H9 (cell line): ENCODE data around the gene IFRD2. TPM values are rescaled to one million over a fixed set of nuclear protein-coding genes. Genes with fewer than 3 reads are reported as not detected.
A peak's percentile ranks its signal among the peaks of the same experiment; 100 is the strongest.

ENCODE experiments used
- DNase-seq: peaks from one replicate; pipeline ENCODE4 v3.0.0-alpha.2; 2017
- H2AFZ ChIP-seq: one replicate; pipeline ENCODE4 v1.6.1; 2013; ENCODE audit warnings: mild to moderate bottlenecking, low read length, control low read depth, moderate library complexity
- H2AK5ac ChIP-seq: 2 replicates; pipeline ENCODE4 v1.6.1; 2013; ENCODE audit warnings: low read length, control low read depth, mixed read lengths; ENCODE audit not compliant: insufficient read length
- H2BK120ac ChIP-seq: one replicate; pipeline ENCODE4 v1.6.1; 2013; ENCODE audit warnings: low read depth, mild to moderate bottlenecking, low read length, control low read depth, inconsistent platforms; ENCODE audit not compliant: poor library complexity, severe bottlenecking
- H2BK12ac ChIP-seq: 2 replicates; pipeline ENCODE4 v1.6.1; 2013; ENCODE audit warnings: low read length, control low read depth, mixed read lengths, low read depth; ENCODE audit not compliant: insufficient read length
- H2BK15ac ChIP-seq: 2 replicates; pipeline ENCODE4 v1.6.1; 2013; ENCODE audit warnings: low read depth, low read length, control low read depth
- H2BK20ac ChIP-seq: one replicate; pipeline ENCODE4 v1.6.1; 2013; ENCODE audit warnings: low read depth, mild to moderate bottlenecking, low read length, control low read depth, inconsistent platforms; ENCODE audit not compliant: poor library complexity, severe bottlenecking
- H2BK5ac ChIP-seq: 2 replicates; pipeline ENCODE4 v1.6.1; 2013; ENCODE audit warnings: low read length, control low read depth, mixed read lengths; ENCODE audit not compliant: insufficient read length
- H3K14ac ChIP-seq: 2 replicates; pipeline ENCODE4 v1.6.1; 2013; ENCODE audit warnings: low read length, control low read depth; ENCODE audit not compliant: insufficient read depth
- H3K18ac ChIP-seq: 2 replicates; pipeline ENCODE4 v1.6.1; 2013; ENCODE audit warnings: low read depth, mild to moderate bottlenecking, mixed read lengths, low read length, control low read depth; ENCODE audit not compliant: insufficient read length
- H3K23ac ChIP-seq: 2 replicates; pipeline ENCODE4 v1.6.1; 2013; ENCODE audit warnings: low read length, control low read depth, mixed read lengths, low read depth; ENCODE audit not compliant: insufficient read length
- H3K23me2 ChIP-seq: 2 replicates; pipeline ENCODE4 v1.6.1; 2013; ENCODE audit warnings: low read depth, mild to moderate bottlenecking, mixed read lengths, low read length, control low read depth; ENCODE audit not compliant: insufficient read length, poor library complexity, severe bottlenecking
- H3K27ac ChIP-seq: 2 replicates; pipeline ENCODE4 v1.5.1; 2013; ENCODE audit warnings: low read length, control low read depth, mixed read lengths, low read depth; ENCODE audit not compliant: insufficient read length
- H3K27me3 ChIP-seq: 2 replicates; pipeline ENCODE4 v1.6.1; 2013; ENCODE audit warnings: low read length, control low read depth, inconsistent platforms; ENCODE audit not compliant: insufficient read depth
- H3K4ac ChIP-seq: 2 replicates; pipeline ENCODE4 v1.6.1; 2013; ENCODE audit warnings: low read depth, mild to moderate bottlenecking, control low read depth, inconsistent platforms, low read length, moderate library complexity
- H3K4me1 ChIP-seq: 2 replicates; pipeline ENCODE4 v1.6.1; 2013; ENCODE audit warnings: low read length, control low read depth, inconsistent platforms; ENCODE audit not compliant: insufficient read depth
- H3K4me2 ChIP-seq: 2 replicates; pipeline ENCODE4 v1.6.1; 2013; ENCODE audit warnings: low read length, control low read depth, mixed read lengths; ENCODE audit not compliant: insufficient read length, insufficient read depth
- H3K56ac ChIP-seq: 2 replicates; pipeline ENCODE4 v1.6.1; 2013; ENCODE audit warnings: low read depth, mild to moderate bottlenecking, mixed read lengths, low read length, control low read depth; ENCODE audit not compliant: insufficient read length
- H3K79me1 ChIP-seq: 2 replicates; pipeline ENCODE4 v1.6.1; 2013; ENCODE audit warnings: low read depth, mild to moderate bottlenecking, moderate library complexity, low read length, control low read depth, inconsistent platforms; ENCODE audit not compliant: insufficient read depth, poor library complexity, severe bottlenecking
- H3K79me2 ChIP-seq: 2 replicates; pipeline ENCODE4 v1.6.1; 2013; ENCODE audit warnings: low read length, control low read depth, inconsistent platforms; ENCODE audit not compliant: insufficient read depth
- H3K9ac ChIP-seq: 2 replicates; pipeline ENCODE4 v1.6.1; 2013; ENCODE audit warnings: low read length, control low read depth, mixed read lengths; ENCODE audit not compliant: insufficient read length; ENCODE audit errors: extremely low read depth
- H3K9me3 ChIP-seq: one replicate; pipeline ENCODE4 v1.6.1; 2013; ENCODE audit warnings: low read depth, low read length, inconsistent platforms; ENCODE audit not compliant: control insufficient read depth
- H3T11ph ChIP-seq: one replicate; pipeline ENCODE4 v1.6.1; 2013; ENCODE audit warnings: mild to moderate bottlenecking, low read length, control low read depth, inconsistent platforms
- H4K20me1 ChIP-seq: one replicate; pipeline ENCODE4 v1.6.1; 2013; ENCODE audit not compliant: control insufficient read depth, insufficient read length, insufficient read depth
- H4K5ac ChIP-seq: 2 replicates; pipeline ENCODE4 v1.6.1; 2013; ENCODE audit warnings: low read depth, mild to moderate bottlenecking, mixed read lengths, low read length, control low read depth; ENCODE audit not compliant: insufficient read length
- H4K8ac ChIP-seq: replicated peaks from 2 replicates; pipeline ENCODE4 v1.6.1; 2013; ENCODE audit warnings: low read length, control low read depth, mixed read lengths, low read depth; ENCODE audit not compliant: insufficient read length
- H4K91ac ChIP-seq: 2 replicates; pipeline ENCODE4 v1.6.1; 2013; ENCODE audit warnings: low read depth, mild to moderate bottlenecking, moderate library complexity, mixed read lengths, low read length, control low read depth; ENCODE audit not compliant: insufficient read length
- H3K27ac Mint-ChIP-seq, 3 experiments: 2 replicates in 2 of 3; 3 replicates in 1 of 3; pipeline ENCODE4 v1.8.0; 2020 to 2021; ENCODE audit warnings: mixed read lengths in 3 of 3, mild to moderate bottlenecking in 1 of 3, moderate library complexity in 1 of 3
- H3K27me3 Mint-ChIP-seq: 2 replicates; pipeline ENCODE4 v1.8.0; 2021; ENCODE audit warnings: low read depth, mild to moderate bottlenecking, moderate library complexity, mixed read lengths
- H3K36me3 Mint-ChIP-seq, 3 experiments: 2 replicates in 2 of 3; 3 replicates in 1 of 3; pipeline ENCODE4 v1.8.0; 2020 to 2021; ENCODE audit warnings: low read depth in 3 of 3, mixed read lengths in 3 of 3; ENCODE audit not compliant: insufficient read depth in 1 of 3
- H3K4me1 Mint-ChIP-seq, 2 experiments: 2 replicates each; pipeline ENCODE4 v1.8.0; 2020; ENCODE audit warnings: mixed read lengths in 2 of 2
- H3K4me3 Mint-ChIP-seq, 2 experiments: 2 replicates in 1 of 2; 3 replicates in 1 of 2; pipeline ENCODE4 v1.8.0; 2020 to 2021; ENCODE audit warnings: mild to moderate bottlenecking in 2 of 2, mixed read lengths in 2 of 2, moderate library complexity in 1 of 2
- H3K9me3 Mint-ChIP-seq, 2 experiments: 2 replicates in 1 of 2; 3 replicates in 1 of 2; pipeline ENCODE4 v1.8.0; 2020; ENCODE audit warnings: mild to moderate bottlenecking in 2 of 2, mixed read lengths in 2 of 2, moderate library complexity in 1 of 2
- WGBS: extraction: QIAGEN DNeasy Blood & Tissue Kit; methylation state at CpG from one replicate; pipeline ENCODE4 v1.1.7; 2013; ENCODE audit warnings: missing lambda C conversion rate, low lambda C conversion rate, mixed read lengths; ENCODE audit not compliant: insufficient read length; ENCODE audit errors: extremely low coverage; 5-methylcytosine and 5-hydroxymethylcytosine counted together
- total RNA-seq: library from RNA; stranded (reverse); gene quantifications from 2 replicates; pipeline ENCODE4 v1.2.1, GENCODE V29; 2021
- TF ChIP-seq, protein P1 (sequence below): fragments of 200-600 bp; sonication (generic); conservative IDR thresholded peaks from 3 replicates; pipeline ENCODE4 v1.8.0; 2021; ENCODE audit warnings: antibody characterized with exemption, mild to moderate bottlenecking

Gene IFRD2
- total RNA-seq, 1 experiment from 2014 or later = 109 TPM

DNA sequence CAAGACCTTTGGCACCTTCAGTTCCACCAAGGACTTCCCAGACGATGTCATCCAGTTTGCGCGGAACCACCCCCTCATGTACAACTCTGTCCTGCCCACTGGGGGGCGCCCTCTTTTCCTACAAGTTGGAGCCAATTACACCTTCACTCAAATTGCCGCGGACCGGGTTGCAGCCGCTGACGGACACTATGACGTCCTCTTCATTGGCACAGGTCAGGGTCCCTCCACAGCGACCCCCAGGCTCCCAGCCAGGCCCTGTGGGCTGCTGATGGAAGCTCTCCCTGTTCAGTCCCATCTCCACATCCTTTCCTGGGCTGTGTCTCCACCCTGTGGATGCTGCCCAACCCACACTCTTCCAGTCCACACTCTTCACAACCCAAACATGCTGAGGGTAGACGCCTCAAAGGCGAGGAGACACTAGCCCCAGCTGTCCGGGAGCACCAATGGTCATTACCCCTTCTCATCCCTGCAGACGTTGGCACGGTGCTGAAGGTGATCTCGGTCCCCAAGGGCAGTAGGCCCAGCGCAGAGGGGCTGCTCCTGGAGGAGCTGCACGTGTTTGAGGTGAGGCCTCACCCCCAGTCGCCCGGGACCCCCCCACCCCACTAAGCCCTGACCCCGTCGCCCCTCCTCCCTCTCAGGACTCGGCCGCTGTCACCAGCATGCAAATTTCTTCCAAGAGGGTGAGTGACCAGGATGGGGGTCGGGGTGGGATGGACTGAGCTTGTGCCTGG lies 17.7 kb downstream of the IFRD2 start:
- Histone ChIP-seq H3K27me3 (peaks cover 16% of the 10 kb centered on the region; the same call in 1 of the 2 replicates), H2AK5ac (no peak overlapping the region), H3K4ac (no peak overlapping the region), H3K4me2 (peak overlapping the region; percentile 31), H3K79me2 (no peaks in the 10 kb centered on the region), H3K23me2 (peaks cover 10% of the 10 kb centered on the region), H2BK5ac (no peak overlapping the region), H3K9ac (no peak overlapping the region), H3K56ac (no peak overlapping the region), H4K91ac (no peak overlapping the region), H3T11ph (no peak overlapping the region), H2BK120ac (no peak overlapping the region), H3K18ac (no peak overlapping the region), H3K27ac (no peak overlapping the region), H4K20me1 (no peaks in the 10 kb centered on the region), H2BK12ac (no peak overlapping the region), H4K5ac (no peak overlapping the region), H3K4me1 (no peaks in the 10 kb centered on the region), H2BK15ac (no peak overlapping the region), H2BK20ac (no peak overlapping the region), H4K8ac (no peak overlapping the region), H3K9me3 (no peaks in the 10 kb centered on the region), H3K23ac (no peak overlapping the region), H2AFZ (no peak overlapping the region), H3K79me1 (no peaks in the 10 kb centered on the region), H3K14ac (no peak overlapping the region)
- Mint-ChIP-seq H3K27ac (no peak overlapping the region), H3K36me3 (no peaks in the 10 kb centered on the region; a peak in 1 of 7 replicates), H3K27me3 (peaks cover 59% of the 10 kb centered on the region), H3K4me3 (peak overlapping the region; percentile 57 to 78), H3K4me1 (peaks cover 27 to 38% of the 10 kb centered on the region in 2 experiments), H3K9me3 (no peaks in the 10 kb centered on the region; a peak in 1 of 5 replicates)
- DNase-seq = peak; percentile 91
- TF ChIP-seq, protein P1, sequence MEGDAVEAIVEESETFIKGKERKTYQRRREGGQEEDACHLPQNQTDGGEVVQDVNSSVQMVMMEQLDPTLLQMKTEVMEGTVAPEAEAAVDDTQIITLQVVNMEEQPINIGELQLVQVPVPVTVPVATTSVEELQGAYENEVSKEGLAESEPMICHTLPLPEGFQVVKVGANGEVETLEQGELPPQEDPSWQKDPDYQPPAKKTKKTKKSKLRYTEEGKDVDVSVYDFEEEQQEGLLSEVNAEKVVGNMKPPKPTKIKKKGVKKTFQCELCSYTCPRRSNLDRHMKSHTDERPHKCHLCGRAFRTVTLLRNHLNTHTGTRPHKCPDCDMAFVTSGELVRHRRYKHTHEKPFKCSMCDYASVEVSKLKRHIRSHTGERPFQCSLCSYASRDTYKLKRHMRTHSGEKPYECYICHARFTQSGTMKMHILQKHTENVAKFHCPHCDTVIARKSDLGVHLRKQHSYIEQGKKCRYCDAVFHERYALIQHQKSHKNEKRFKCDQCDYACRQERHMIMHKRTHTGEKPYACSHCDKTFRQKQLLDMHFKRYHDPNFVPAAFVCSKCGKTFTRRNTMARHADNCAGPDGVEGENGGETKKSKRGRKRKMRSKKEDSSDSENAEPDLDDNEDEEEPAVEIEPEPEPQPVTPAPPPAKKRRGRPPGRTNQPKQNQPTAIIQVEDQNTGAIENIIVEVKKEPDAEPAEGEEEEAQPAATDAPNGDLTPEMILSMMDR = peak; percentile 97
- WGBS = no CpG with 5 or more reads among the region's 26 CpGs
